ENCODE measurements around the gene PRAF2. TPM values are rescaled to one million over a fixed set of nuclear protein-coding genes. Genes with fewer than 3 reads are reported as not detected.
A peak's percentile ranks its signal among the peaks of the same experiment; 100 is the strongest.

PRAF2 gene
- total RNA-seq, 4 donors from 2014 or later: 15.9 to 26.6 (median 23.8) TPM

- intact Hi-C loops (cut with DNase I): no loop called here
- DNase-seq (ENCODE audit: extremely low spot score): no peak
- 24% methylated on average over 15 of the region's 29 CpGs for WGBS
Measured at GRCh38 chrX:49042581-49043219, 31.1 kb downstream of the PRAF2 start.

GRCh38 chrX:49041744-49042580 is 31.8 kb downstream of the PRAF2 start:
- Histone ChIP-seq H3K27ac (replicated peaks in 1 of 4) (peak overlapping the region; percentile 94 to 99 (median 98)), H3K4me1 (peaks cover 13 to 41% (median 29%) of the 10 kb centered on the region in 4 donors), H3K9me3 (no peaks in the 10 kb centered on the region), H3K27me3 (no peaks in the 10 kb centered on the region), H3K36me3 (peaks cover 18 to 26% (median 25%) of the 10 kb centered on the region in 4 donors), H3K4me3 (peak overlapping the region; percentile 63 to 90 (median 84))
- 26% methylated on average over 10 of the region's 10 CpGs for WGBS
- TF ChIP-seq EP300 (IDR thresholded peaks at IDR 0.05): no peak
- TF ChIP-seq POLR2AphosphoS5 (IDR thresholded peaks at IDR 0.05): peak; percentile 56 to 74
- intact Hi-C loops (cut with DNase I): no loop called here
- DNase-seq (ENCODE audit: extremely low spot score): no peak

More at GRCh38 chrX:49042581-49043219, 31.1 kb downstream of the PRAF2 start:
- Histone ChIP-seq H3K36me3 (peaks cover 13 to 19% (median 18%) of the 10 kb centered on the region in 4 donors), H3K4me1 (peaks cover 13 to 41% (median 29%) of the 10 kb centered on the region in 4 donors), H3K4me3 (peak overlapping the region; percentile 63 to 90 (median 84)), H3K27me3 (no peaks in the 10 kb centered on the region), H3K9me3 (no peaks in the 10 kb centered on the region), H3K27ac (replicated peaks in 1 of 4) (peak overlapping the region; percentile 94 to 99 (median 98))
- TF ChIP-seq POLR2AphosphoS5 (IDR thresholded peaks at IDR 0.05) (no peak), CTCF (IDR thresholded peaks at IDR 0.05) (no peak), POLR2A (IDR thresholded peaks at IDR 0.05; ENCODE audit: low read depth) (no peak), EP300 (IDR thresholded peaks at IDR 0.05) (no peak)

GRCh38 chrX:49040376-49040955 is 33.3 kb downstream of the PRAF2 start:
- Histone ChIP-seq H3K9me3 (no peaks in the 10 kb centered on the region), H3K36me3 (peaks cover 23 to 41% (median 37%) of the 10 kb centered on the region in 4 donors), H3K27ac (replicated peaks in 1 of 4) (peak overlapping the region; percentile 94 to 99 (median 98)), H3K4me1 (peaks cover 13 to 45% (median 29%) of the 10 kb centered on the region in 4 donors), H3K27me3 (no peaks in the 10 kb centered on the region), H3K4me3 (peak overlapping the region; percentile 63 to 90 (median 84))
- no peak for DNase-seq (ENCODE audit: extremely low spot score)
- no peak for TF ChIP-seq POLR2A (IDR thresholded peaks at IDR 0.05; ENCODE audit: low read depth)
- no peak for TF ChIP-seq POLR2AphosphoS5 (IDR thresholded peaks at IDR 0.05)
- TF ChIP-seq CTCF (IDR thresholded peaks at IDR 0.05): no peak
- TF ChIP-seq EP300 (IDR thresholded peaks at IDR 0.05): no peak
- WGBS: 25% methylated on average over 7 of the region's 7 CpGs
- intact Hi-C loops (cut with DNase I): no loop called here

- intact Hi-C loops (cut with DNase I): no loop called here
- no peak for TF ChIP-seq EP300 (IDR thresholded peaks at IDR 0.05)
- no peak for TF ChIP-seq POLR2A (IDR thresholded peaks at IDR 0.05; ENCODE audit: low read depth)
- TF ChIP-seq CTCF (IDR thresholded peaks at IDR 0.05): no peak
- TF ChIP-seq POLR2AphosphoS5 (IDR thresholded peaks at IDR 0.05): peak; percentile 65 to 66
- 12% methylated on average over 6 of the region's 9 CpGs for WGBS
- no peaks in the 10 kb centered on the region for H3K27me3 ChIP-seq
- peak overlapping the region; percentile 63 to 90 (median 84) for H3K4me3 ChIP-seq
- peaks cover 13 to 47% (median 29%) of the 10 kb centered on the region in 4 donors for H3K4me1 ChIP-seq
- H3K9me3 ChIP-seq: no peaks in the 10 kb centered on the region
- peak; percentile 94 for DNase-seq (ENCODE audit: extremely low spot score)
- peaks cover 23 to 44% (median 38%) of the 10 kb centered on the region in 4 donors for H3K36me3 ChIP-seq
- peak overlapping the region; percentile 94 to 99 (median 98) for H3K27ac ChIP-seq (replicated peaks in 1 of 4)
Measured at GRCh38 chrX:49039598-49040375, 34.0 kb downstream of the PRAF2 start.
